ENCODE data around the gene ORC3.

GRCh38 chr6:87541041-87541440 lies 48.9 kb upstream of the ORC3 start:
- TF ChIP-seq POLR2A (IDR thresholded peaks at IDR 0.05; ENCODE audit: low read depth, low read length) (no peak), POLR2AphosphoS5 (IDR thresholded peaks at IDR 0.05; ENCODE audit: insufficient read depth, low read depth, low read length) (no peak), CTCF (IDR thresholded peaks at IDR 0.05; ENCODE audit: extremely low read depth in 1 of 2, insufficient read depth in 1 of 2, low read depth in 1 of 2, low read length in 2 of 2) (no peak), EZH2 (IDR thresholded peaks at IDR 0.05; ENCODE audit: borderline replicate concordance, low read depth, low read length, severe bottlenecking) (no peak), MAX (IDR thresholded peaks at IDR 0.05; ENCODE audit: insufficient read depth, insufficient read length) (no peak), MYC (IDR thresholded peaks at IDR 0.05; ENCODE audit: low read depth, low read length) (no peak), GATA2 (IDR thresholded peaks at IDR 0.05; ENCODE audit: insufficient read depth, insufficient read length, low read depth, low read length) (no peak)
